B cell (primary cell): ENCODE results near the gene NFATC2. TPM values are rescaled to one million over a fixed set of nuclear protein-coding genes. Genes with fewer than 3 reads are reported as not detected.

Experiments used
- ATAC-seq: fragments of 200-7000 bp; cut with Tn5 transposase; one replicate; pipeline ENCODE4 v1.10.0; 2021; ENCODE audit warnings: low read depth, mild to moderate bottlenecking, moderate number of reproducible peaks, moderate library complexity
- CTCF ChIA-PET: fragments of 350-600 bp; sonication (Branson Sonifier 250); formaldehyde crosslinking; loops from one replicate; lab custom pipeline; 2021; ENCODE audit warnings: antibody characterized with exemption, inconsistent platforms; lab: Charles Lee
- POLR2A ChIA-PET: fragments of 350-600 bp; sonication (Branson Sonifier 250); formaldehyde crosslinking; loops from one replicate; lab custom pipeline; 2021; ENCODE audit warnings: antibody characterized with exemption; lab: Charles Lee
- DNase-seq: peaks from one replicate; pipeline ENCODE4 v3.0.0; 2013
- H2AFZ ChIP-seq: 2 replicates; pipeline ENCODE4 v1.6.1; 2012; ENCODE audit warnings: mild to moderate bottlenecking, low read depth, low read length; ENCODE audit not compliant: insufficient read depth, poor library complexity, severe bottlenecking
- H3K27ac ChIP-seq, 2 donors: 1 replicate in 1 of 2; 2 replicates in 1 of 2; pipeline ENCODE4 v1.5.1; 2012 to 2013; ENCODE audit warnings: low read length in 2 of 2, mild to moderate bottlenecking in 2 of 2, moderate library complexity in 1 of 2
- H3K27me3 ChIP-seq, 4 experiments: fragments of 200-600 bp in 1 of 4; sonication (generic) in 1 of 4; replicated peaks in 1 of 4; 1 replicate in 2 of 4; 2 replicates in 2 of 4; pipeline versions ENCODE4 v1.6.1 to v1.7.0; 2013 to 2016; ENCODE audit warnings: low read length in 3 of 4, mild to moderate bottlenecking in 2 of 4, mixed read lengths in 1 of 4, moderate library complexity in 1 of 4; ENCODE audit not compliant: insufficient read depth in 4 of 4, control insufficient read depth in 3 of 4; ENCODE audit errors: control extremely low read depth in 1 of 4
- H3K36me3 ChIP-seq, 2 experiments: replicated peaks in 1 of 2; 1 replicate in 1 of 2; 2 replicates in 1 of 2; pipeline versions ENCODE4 v1.6.1 to v1.7.1; 2013; ENCODE audit warnings: low read length in 1 of 2; ENCODE audit not compliant: insufficient read depth in 2 of 2, control insufficient read depth in 1 of 2; ENCODE audit errors: control extremely low read depth in 1 of 2, extremely low read depth in 1 of 2
- H3K4me1 ChIP-seq, 2 donors: fragments of 200-600 bp in 1 of 2; sonication (generic) in 1 of 2; 1 replicate in 1 of 2; 2 replicates in 1 of 2; pipeline versions ENCODE4 v1.5.1 to v1.6.1; 2013 to 2017; ENCODE audit warnings: low read length in 2 of 2; ENCODE audit not compliant: control insufficient read depth in 2 of 2, insufficient read depth in 2 of 2
- H3K4me2 ChIP-seq: replicated peaks from 2 replicates; pipeline ENCODE3; 2012; ENCODE audit warnings: mild to moderate bottlenecking, low read depth, low read length; ENCODE audit not compliant: poor library complexity, severe bottlenecking
- H3K4me3 ChIP-seq, 5 experiments: fragments of 200-600 bp in 1 of 5; sonication (generic) in 1 of 5; 1 replicate in 3 of 5; 2 replicates in 2 of 5; pipeline versions ENCODE4 v1.5.1 to v1.7.0; 2011 to 2016; ENCODE audit warnings: low read length in 4 of 5, mild to moderate bottlenecking in 4 of 5, low read depth in 2 of 5, control low read depth in 1 of 5, moderate library complexity in 1 of 5; ENCODE audit not compliant: insufficient read depth in 1 of 5; ENCODE audit errors: control extremely low read depth in 1 of 5, extremely low read depth in 1 of 5
- H3K79me2 ChIP-seq: fragments of 200-600 bp; sonication (generic); one replicate; pipeline ENCODE4 v1.6.0; 2016; ENCODE audit warnings: low read length; ENCODE audit not compliant: control insufficient read depth, insufficient read depth
- H3K9ac ChIP-seq: fragments of 200-600 bp; sonication (generic); 2 replicates; pipeline ENCODE4 v1.6.1; 2017; ENCODE audit warnings: mild to moderate bottlenecking, low read length, moderate library complexity
- H3K9me3 ChIP-seq, 3 donors: one replicate each; pipeline versions ENCODE4 v1.6.1 to v1.7.1; 2013; ENCODE audit warnings: low read length in 2 of 3; ENCODE audit not compliant: control insufficient read depth in 2 of 3, insufficient read depth in 1 of 3; ENCODE audit errors: control extremely low read depth in 1 of 3
- H4K20me1 ChIP-seq: 2 replicates; pipeline ENCODE4 v1.6.0; 2012; ENCODE audit warnings: mild to moderate bottlenecking, low read length; ENCODE audit not compliant: insufficient read depth, control insufficient read depth, poor library complexity, severe bottlenecking
- H3K27ac Mint-ChIP-seq: one replicate; pipeline ENCODE4 v1.8.0; 2021; ENCODE audit warnings: mixed read lengths
- H3K27me3 Mint-ChIP-seq: one replicate; pipeline ENCODE4 v1.8.0; 2021; ENCODE audit warnings: mixed read lengths
- H3K4me1 Mint-ChIP-seq: one replicate; pipeline ENCODE4 v1.8.0; 2021; ENCODE audit warnings: mixed read lengths
- H3K4me3 Mint-ChIP-seq: one replicate; pipeline ENCODE4 v1.8.0; 2021; ENCODE audit warnings: mixed read lengths
- H3K9me3 Mint-ChIP-seq: one replicate; pipeline ENCODE4 v1.8.0; 2022; ENCODE audit warnings: mixed read lengths; ENCODE audit not compliant: insufficient read depth
- EZH2 ChIP-seq: IDR thresholded peaks from 2 replicates; pipeline ENCODE4 v1.6.1; 2012; ENCODE audit warnings: borderline replicate concordance, low read depth, mild to moderate bottlenecking, moderate library complexity, low read length; ENCODE audit not compliant: insufficient read depth, poor library complexity, severe bottlenecking
- WGBS: methylation state at CpG from one replicate; pipeline ENCODE4 v1.1.5; 2013; ENCODE audit warnings: missing lambda C conversion rate; ENCODE audit not compliant: insufficient coverage; 5-methylcytosine and 5-hydroxymethylcytosine counted together
- intact Hi-C: fragments of 100-400 bp; cut with micrococcal nuclease; formaldehyde crosslinking; loops from one replicate; pipeline ENCODE4 v1.10.0; 2022
- polyA plus RNA-seq: library from polyadenylated mRNA; depleted of rRNA; stranded (reverse); fragments of >200 nt; gene quantifications from 2 replicates; pipeline ENCODE4 v1.2.3, GENCODE V29; 2012
- total RNA-seq, 2 donors: library from RNA; stranded (reverse); fragments of 120-200 nt in 1 of 2; gene quantifications; 1 replicate in 1 of 2; 2 replicates in 1 of 2; pipeline versions ENCODE4 v1.2.3 to v1.2.4, GENCODE V29; 2013 to 2022
- TF ChIP-seq, protein P1 (sequence below): fragments of 200-600 bp; IDR thresholded peaks from one replicate; pipeline ENCODE4 v1.8.0; 2022; ENCODE audit warnings: antibody characterized with exemption, mild to moderate bottlenecking

Gene NFATC2
- total and polyA plus RNA-seq, 2 donors (not counting 1 experiment from before 2014, with no cell fraction given): 10.1 to 38.0 TPM

DNA sequence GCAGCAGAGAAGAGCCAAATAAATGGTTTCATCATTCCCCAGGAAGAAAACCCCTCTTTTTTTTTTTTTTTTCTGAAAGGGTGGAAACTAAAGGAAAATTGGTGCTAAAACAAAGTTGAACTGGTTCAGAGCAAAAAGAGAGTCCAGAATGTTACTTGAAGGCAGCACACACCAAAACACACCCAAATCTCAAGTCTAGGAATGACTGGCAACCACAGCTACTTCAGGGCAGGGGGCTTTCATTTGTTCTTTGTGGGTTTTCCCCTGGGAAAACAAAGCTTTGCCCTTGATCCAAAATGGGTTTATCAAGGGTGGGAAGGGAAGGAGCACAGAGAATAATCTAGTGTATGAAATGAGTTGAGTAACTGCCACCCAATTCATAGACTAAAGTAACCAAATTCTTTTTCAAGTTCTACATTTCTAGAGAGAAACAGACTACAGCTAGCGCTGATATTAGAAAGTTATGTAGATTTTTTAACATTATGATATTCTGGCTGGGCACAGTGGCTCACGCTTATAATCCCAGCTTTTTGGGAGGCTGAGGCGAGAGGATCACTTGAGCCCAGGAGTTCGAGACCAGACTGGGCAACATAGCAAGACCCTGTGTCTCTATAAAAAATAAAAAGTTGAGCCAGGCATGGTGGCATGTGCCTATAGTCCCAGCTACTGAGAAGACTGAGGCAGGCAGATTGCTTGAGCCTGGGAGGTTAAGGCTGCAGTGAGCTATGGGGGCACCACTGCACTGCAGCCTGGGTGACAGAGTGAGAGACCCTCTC lies 119.8 kb downstream of the NFATC2 start:
- intact Hi-C loops: loop anchor here (5.0 kb wide), 1 partner anchor 120 kb away; the partner anchor contains the start of gene NFATC2
- Mint-ChIP-seq H3K4me3 (no peak overlapping the region), H3K27ac (no peak overlapping the region), H3K4me1 (peaks cover 53% of the 10 kb centered on the region), H3K27me3 (no peaks in the 10 kb centered on the region), H3K9me3 (no peaks in the 10 kb centered on the region)
- no peak overlapping the region for H2AFZ ChIP-seq
- H3K36me3 ChIP-seq: peaks cover 2 to 41% of the 10 kb centered on the region in 2 experiments
- no peaks in the 10 kb centered on the region for H3K27me3 ChIP-seq
- ATAC-seq (no peak), DNase-seq (no peak)
- no peaks in the 10 kb centered on the region for H4K20me1 ChIP-seq
- H3K79me2 ChIP-seq: peaks cover 9% of the 10 kb centered on the region
- POLR2A ChIA-PET: interaction anchor here (0.6 to 0.7 kb wide), 2 partner anchors 38 to 105 kb away, joined by 4 to 12 read pairs; no protein-coding TSS in a partner anchor
- peaks cover 25 to 46% of the 10 kb centered on the region in 2 donors for H3K4me1 ChIP-seq
- H3K4me3 ChIP-seq: no peak overlapping the region
- no peak overlapping the region for H3K9ac ChIP-seq
- H3K4me2 ChIP-seq: no peak overlapping the region
- no peak for TF ChIP-seq EZH2
- TF ChIP-seq, protein P1, sequence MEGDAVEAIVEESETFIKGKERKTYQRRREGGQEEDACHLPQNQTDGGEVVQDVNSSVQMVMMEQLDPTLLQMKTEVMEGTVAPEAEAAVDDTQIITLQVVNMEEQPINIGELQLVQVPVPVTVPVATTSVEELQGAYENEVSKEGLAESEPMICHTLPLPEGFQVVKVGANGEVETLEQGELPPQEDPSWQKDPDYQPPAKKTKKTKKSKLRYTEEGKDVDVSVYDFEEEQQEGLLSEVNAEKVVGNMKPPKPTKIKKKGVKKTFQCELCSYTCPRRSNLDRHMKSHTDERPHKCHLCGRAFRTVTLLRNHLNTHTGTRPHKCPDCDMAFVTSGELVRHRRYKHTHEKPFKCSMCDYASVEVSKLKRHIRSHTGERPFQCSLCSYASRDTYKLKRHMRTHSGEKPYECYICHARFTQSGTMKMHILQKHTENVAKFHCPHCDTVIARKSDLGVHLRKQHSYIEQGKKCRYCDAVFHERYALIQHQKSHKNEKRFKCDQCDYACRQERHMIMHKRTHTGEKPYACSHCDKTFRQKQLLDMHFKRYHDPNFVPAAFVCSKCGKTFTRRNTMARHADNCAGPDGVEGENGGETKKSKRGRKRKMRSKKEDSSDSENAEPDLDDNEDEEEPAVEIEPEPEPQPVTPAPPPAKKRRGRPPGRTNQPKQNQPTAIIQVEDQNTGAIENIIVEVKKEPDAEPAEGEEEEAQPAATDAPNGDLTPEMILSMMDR: no peak
- CTCF ChIA-PET: interaction anchor here (0.6 to 1.3 kb wide), 5 partner anchors 10 to 37 kb away, joined by 3 to 7 read pairs (median 3); no protein-coding TSS in a partner anchor
- WGBS: 100% methylated on average over 1 of the region's 4 CpGs
- peak overlapping the region in 1 of 2 donors; percentile 52 for H3K27ac ChIP-seq
- no peaks in the 10 kb centered on the region for H3K9me3 ChIP-seq

DNA sequence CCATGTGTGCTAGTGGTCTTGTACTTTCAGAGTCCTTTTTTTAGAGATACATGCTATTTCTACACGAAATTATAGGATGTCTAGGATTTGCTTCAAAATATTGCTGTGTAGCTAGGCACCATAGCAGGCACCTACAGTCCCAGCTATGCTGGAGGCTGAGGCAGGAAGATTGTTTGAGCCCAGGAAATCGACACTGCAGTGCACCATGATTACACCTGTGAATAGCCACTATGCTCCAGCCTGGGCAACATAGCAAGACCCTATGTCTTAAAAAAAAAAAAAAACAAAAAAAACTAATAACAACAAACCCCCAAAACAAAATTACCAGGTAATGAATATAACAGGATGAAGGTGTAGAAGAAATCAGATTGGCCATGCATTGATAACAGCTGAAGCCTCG lies 121.7 kb downstream of the NFATC2 start:
- intact Hi-C loops: loop anchor here (5.0 kb wide), 1 partner anchor 121 kb away; the partner anchor contains the start of gene NFATC2
- H3K9me3 Mint-ChIP-seq: no peaks in the 10 kb centered on the region
- no peak overlapping the region for H3K4me3 Mint-ChIP-seq
- Histone ChIP-seq H3K4me3 (no peak overlapping the region), H3K9me3 (no peaks in the 10 kb centered on the region), H3K27me3 (no peaks in the 10 kb centered on the region), H3K9ac (no peak overlapping the region), H3K27ac (no peak overlapping the region), H3K79me2 (peaks cover 7% of the 10 kb centered on the region), H3K4me1 (peaks cover 39 to 62% of the 10 kb centered on the region in 2 donors), H2AFZ (no peak overlapping the region), H4K20me1 (no peaks in the 10 kb centered on the region), H3K4me2 (no peak overlapping the region), H3K36me3 (peaks cover 2 to 29% of the 10 kb centered on the region in 2 experiments)
- CTCF ChIA-PET: interaction anchor here (0.5 to 1.4 kb wide), 2 partner anchors 17 to 121 kb away, joined by 3 read pairs; no protein-coding TSS in a partner anchor
- ATAC-seq: no peak
- no peak for DNase-seq
- H3K27me3 Mint-ChIP-seq: no peaks in the 10 kb centered on the region
- peaks cover 58% of the 10 kb centered on the region for H3K4me1 Mint-ChIP-seq
- TF ChIP-seq, protein P1: no peak
- TF ChIP-seq EZH2: no peak
- POLR2A ChIA-PET: no interaction called here
- peak overlapping the region; percentile 50 for H3K27ac Mint-ChIP-seq
- WGBS: no CpG with 5 or more reads among the region's 3 CpGs
